ENCODE data around the gene HTRA1.

DNA sequence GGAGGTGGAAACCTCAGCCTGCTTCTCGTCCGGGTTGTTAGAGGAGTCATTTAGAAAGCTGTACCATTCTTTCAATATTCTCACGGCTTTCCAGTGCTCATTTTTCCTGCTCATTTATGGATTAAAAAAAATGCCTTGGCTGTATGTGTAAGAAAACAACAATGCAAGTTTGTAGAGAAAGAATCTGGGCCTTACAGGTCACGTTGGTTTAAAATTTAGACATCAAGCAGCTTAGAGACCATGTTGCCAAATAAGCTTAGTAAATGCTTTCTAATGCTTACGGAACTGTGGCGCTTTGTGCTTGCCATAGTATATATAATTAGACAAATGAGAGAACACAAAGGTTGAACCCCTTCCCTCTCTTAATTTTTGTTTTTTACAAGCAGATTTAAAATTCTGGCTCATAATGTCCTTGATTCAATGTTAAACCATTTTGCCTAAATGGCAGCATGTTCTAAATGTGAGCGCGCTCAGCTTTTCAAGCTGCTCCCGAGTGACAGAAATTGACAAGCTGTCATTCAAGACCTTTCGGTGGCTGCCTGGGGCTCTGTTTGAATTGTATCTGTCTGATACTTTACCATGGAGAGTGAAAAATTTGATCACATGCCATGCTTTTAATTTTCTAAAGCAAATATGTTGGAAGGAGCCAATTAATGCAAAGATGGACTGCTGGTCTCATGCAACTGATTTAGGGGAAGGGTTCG is 5.8 kb upstream of the HTRA1 start:
- no peak for TF ChIP-seq CTCF (conservative IDR thresholded peaks at IDR 0.05 in 1 of 2, IDR thresholded peaks at IDR 0.05 in 1 of 2; ENCODE audit: low read depth in 1 of 2, low read length in 2 of 2)
- TF ChIP-seq EZH2 (IDR thresholded peaks at IDR 0.05; ENCODE audit: low read length, missing control alignments): no peak
